HG03175 (cell line): ENCODE measurements around the gene C9orf72.

Experiments
- ATAC-seq: cut with Tn5 transposase; IDR thresholded peaks from one replicate; pipeline ENCODE4 v1.9.1; 2021; ENCODE audit warnings: mild to moderate bottlenecking, moderate library complexity; ENCODE audit not compliant: unreplicated experiment

Gene C9orf72

GRCh38 chr9:27582794-27583193, 9.5 kb upstream of the C9orf72 start:
- ATAC-seq = no peak

DNA sequence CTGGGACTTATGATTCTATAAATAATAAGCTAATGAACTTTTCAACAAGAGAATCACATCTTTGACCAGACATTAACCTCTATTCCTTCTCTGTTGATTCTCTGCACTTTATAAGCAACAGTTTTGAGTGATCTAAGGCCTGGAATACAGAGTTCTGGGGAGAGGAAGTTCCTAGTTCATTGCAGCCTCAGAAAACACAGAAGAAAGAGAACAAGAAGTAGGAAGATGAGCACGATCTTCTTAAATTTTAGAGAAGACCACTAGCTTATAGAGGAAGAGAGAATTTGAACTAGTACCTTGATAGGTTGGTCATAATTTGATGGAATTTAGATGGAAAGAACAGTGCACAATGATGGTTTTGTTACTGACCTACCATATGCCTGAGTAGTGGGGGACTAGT, 8.5 kb upstream of the C9orf72 start:
- no peak for ATAC-seq

DNA sequence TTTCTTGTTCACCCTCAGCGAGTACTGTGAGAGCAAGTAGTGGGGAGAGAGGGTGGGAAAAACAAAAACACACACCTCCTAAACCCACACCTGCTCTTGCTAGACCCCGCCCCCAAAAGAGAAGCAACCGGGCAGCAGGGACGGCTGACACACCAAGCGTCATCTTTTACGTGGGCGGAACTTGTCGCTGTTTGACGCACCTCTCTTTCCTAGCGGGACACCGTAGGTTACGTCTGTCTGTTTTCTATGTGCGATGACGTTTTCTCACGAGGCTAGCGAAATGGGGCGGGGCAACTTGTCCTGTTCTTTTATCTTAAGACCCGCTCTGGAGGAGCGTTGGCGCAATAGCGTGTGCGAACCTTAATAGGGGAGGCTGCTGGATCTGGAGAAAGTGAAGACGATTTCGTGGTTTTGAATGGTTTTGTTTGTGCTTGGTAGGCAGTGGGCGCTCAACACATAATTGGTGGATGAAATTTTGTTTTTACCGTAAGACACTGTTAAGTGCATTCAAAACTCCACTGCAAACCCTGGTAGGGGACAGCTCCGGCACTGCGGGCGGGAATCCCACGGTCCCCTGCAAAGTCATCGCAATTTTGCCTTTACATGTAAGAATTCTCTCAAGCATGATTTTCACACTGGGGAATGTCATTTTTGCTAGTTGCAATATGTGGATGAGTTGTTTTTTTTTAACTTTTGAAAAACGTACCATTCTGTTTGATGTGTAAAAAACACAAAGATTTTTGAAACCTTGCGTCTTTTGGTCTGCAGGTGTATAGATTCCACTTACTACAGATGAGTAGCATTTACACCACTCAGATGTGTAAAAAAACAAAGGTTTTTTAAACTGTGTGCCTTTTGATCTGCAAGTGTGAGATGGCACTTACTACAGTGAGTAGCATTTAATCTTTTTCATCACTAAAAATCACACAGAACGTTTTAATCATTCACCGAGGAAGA, 631 bp upstream of the C9orf72 start:
- ATAC-seq = peak; percentile 90

- peak; percentile 34 for ATAC-seq
Measured at GRCh38 chr9:27572566-27572917, 739 bp downstream of the C9orf72 start.

- no peak for ATAC-seq
Measured at GRCh38 chr9:27572061-27572460, 1.2 kb downstream of the C9orf72 start.

GRCh38 chr9:27571011-27571410, 2.3 kb downstream of the C9orf72 start:
- no peak for ATAC-seq

GRCh38 chr9:27569406-27569805, 3.9 kb downstream of the C9orf72 start:
- ATAC-seq = no peak

- no peak for ATAC-seq
Measured at GRCh38 chr9:27566118-27566517, 7.2 kb downstream of the C9orf72 start.

GRCh38 chr9:27565696-27566095, 7.6 kb downstream of the C9orf72 start:
- ATAC-seq = no peak

GRCh38 chr9:27564670-27565069, 8.6 kb downstream of the C9orf72 start:
- ATAC-seq = no peak

DNA sequence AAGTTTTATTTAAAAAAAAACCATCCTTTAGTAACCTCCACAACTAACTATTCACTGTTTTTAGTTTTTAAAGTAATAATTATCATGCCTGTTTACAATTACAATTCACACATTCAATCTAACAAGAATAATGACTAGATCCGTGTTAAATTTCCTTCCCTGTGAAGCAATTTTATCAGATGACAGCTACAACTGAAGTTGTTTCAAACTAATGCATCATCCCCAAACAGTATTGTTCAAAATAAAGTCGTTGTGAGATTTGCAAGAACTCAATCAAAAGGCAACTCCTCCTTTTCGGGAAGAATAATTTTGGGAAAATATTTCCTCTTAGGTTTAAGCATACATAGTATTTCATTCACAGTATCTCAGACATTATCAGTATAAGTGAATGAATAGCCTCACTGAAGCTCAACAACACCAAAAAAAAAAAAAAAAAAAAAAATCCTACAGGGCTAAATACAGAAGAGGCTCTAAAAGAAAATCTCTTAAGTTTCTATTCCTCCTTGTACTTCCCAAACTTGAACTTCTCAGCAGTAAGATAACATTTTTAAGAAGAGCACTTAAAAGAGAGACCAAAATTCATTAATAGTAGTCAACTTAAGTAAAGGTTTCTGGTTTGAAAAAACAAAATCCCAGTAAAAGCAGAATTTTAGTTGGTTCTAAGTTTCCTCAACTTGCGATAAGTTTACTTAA, 9.4 kb downstream of the C9orf72 start:
- ATAC-seq = no peak

DNA sequence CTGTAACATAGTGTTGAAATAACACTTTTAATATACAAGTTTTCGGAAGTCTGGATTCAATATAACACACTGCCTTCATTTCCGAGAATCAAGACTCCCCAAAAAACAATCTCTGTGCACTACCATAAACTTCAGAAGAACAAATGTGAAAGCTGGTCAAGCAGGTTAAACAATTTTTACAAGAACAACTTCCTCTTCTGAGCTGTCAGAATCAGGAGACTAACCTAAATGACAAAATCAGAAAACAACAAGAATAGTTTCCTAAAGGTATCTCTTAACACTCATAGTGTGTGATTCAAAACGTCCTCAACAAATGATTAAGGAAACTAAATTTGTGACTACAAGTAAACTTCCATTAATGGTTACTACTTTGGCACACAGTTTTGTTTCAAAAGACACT, 11.6 kb downstream of the C9orf72 start:
- peak; percentile 47 for ATAC-seq

GRCh38 chr9:27560457-27560856, 12.8 kb downstream of the C9orf72 start:
- ATAC-seq = no peak

DNA sequence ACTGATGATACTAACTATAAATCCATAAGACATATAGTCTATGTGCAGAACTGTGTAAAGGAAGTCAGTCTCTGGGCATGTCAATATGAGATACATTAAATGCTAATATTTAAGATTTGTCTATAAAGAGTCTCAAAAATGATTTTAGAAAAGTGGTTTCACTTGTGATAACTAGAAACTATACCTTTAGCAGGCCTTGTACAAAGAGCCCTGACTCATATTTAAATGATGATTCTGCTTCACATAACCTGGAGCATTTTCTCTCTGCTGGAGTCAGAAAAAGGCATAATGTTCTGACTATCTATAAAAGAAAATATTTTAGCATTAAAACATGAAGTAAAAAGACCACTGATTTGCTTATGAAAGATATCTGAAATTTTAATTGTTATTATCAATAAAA, 15.0 kb downstream of the C9orf72 start:
- no peak for ATAC-seq

- ATAC-seq = no peak
Measured at GRCh38 chr9:27556470-27556869, 16.8 kb downstream of the C9orf72 start.

DNA sequence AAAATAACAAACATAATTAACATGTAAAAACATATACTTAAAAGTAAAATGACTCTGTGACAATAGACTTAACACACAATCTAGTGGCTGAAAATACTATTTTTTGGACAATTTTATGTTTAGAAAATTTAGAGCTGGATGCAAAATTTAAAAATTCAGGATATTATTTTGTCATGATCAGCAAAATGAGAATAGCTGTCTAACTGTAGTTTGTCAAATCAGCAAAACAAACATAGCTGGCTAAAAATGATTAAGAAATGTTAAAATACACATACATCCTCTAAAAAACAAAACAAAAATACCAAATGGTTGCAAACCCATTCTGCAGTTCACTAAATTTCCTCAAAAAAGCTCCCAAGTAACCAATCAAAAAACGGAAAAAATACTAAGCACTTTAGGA, 18.6 kb downstream of the C9orf72 start:
- no peak for ATAC-seq

DNA sequence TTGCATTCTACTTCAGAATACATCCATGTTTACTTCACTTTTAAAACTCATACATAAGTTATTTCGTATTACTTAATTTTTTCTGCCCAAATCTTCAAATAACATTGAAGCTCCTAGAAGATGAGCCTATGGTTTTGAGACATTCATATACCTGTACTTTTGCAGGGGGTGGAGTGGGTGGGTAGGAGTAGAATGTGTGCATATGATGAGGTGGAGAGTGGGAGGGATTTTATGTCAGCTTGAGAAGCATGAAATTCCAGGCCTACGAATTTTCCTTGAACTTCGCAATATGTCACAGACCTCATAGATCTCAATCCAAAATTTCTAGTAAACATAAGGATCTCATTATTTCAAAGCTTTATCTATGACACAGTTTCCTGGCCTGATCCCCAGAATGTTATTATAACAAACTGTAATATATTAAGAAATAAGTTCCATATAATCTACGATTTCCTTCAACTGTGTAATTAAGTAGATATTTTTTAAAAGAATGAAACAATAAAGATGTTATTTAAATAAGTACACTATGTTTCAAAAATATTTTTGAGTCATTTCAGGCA, 24.0 kb downstream of the C9orf72 start:
- no peak for ATAC-seq

- no peak for ATAC-seq
Measured at GRCh38 chr9:27548055-27548741, 25.1 kb downstream of the C9orf72 start.

- ATAC-seq = no peak
Measured at GRCh38 chr9:27545471-27545870, 27.8 kb downstream of the C9orf72 start.

GRCh38 chr9:27542508-27542907, 30.8 kb downstream of the C9orf72 start:
- ATAC-seq = no peak

GRCh38 chr9:27541740-27542139, 31.5 kb downstream of the C9orf72 start:
- no peak for ATAC-seq
